Stimulated activated CD8-positive, alpha-beta memory T cell treated with anti-CD3 and anti-CD28 coated beads, Interleukin-12 subunit alpha, Interleukin-12 subunit beta, amount 100 ng/mL, for 24 hours (primary cell): ENCODE measurements around the gene SPECC1.
"Not testable (repeated sequence)": the region's sequence is repeated elsewhere in the genome, so short reads cannot be mapped to it uniquely, and the experiment has no call there.

Source experiments
- DNase-seq: peaks from one replicate; pipeline ENCODE4 v3.0.0-alpha.2; 2020; ENCODE audit errors: extremely low read depth

The SPECC1 gene

GRCh38 chr17:20010936-20011335, 1.8 kb downstream of the SPECC1 start:
- DNase-seq, result no peak

GRCh38 chr17:20012017-20012536, 2.9 kb downstream of the SPECC1 start:
- DNase-seq, result no peak

GRCh38 chr17:20016475-20016992, 7.4 kb downstream of the SPECC1 start:
- not testable (repeated sequence) for DNase-seq

- no peak for DNase-seq
Observed at GRCh38 chr17:20022701-20023100, 13.5 kb downstream of the SPECC1 start.

GRCh38 chr17:20026960-20027359, 17.8 kb downstream of the SPECC1 start:
- DNase-seq, result no peak

- no peak for DNase-seq
Observed at GRCh38 chr17:20028443-20028842, 19.3 kb downstream of the SPECC1 start.

GRCh38 chr17:20032636-20033035, 23.5 kb downstream of the SPECC1 start:
- no peak for DNase-seq

- DNase-seq, result no peak
Observed at GRCh38 chr17:20033415-20033814, 24.3 kb downstream of the SPECC1 start.

GRCh38 chr17:20035501-20035900, 26.3 kb downstream of the SPECC1 start:
- no peak for DNase-seq

GRCh38 chr17:20037286-20037685, 28.1 kb downstream of the SPECC1 start:
- not testable (repeated sequence) for DNase-seq

- DNase-seq, result no peak
Observed at GRCh38 chr17:20039037-20039436, 29.9 kb downstream of the SPECC1 start.

- no peak for DNase-seq
Observed at GRCh38 chr17:20040216-20040615, 31.1 kb downstream of the SPECC1 start.

GRCh38 chr17:20043021-20043420, 33.9 kb downstream of the SPECC1 start:
- DNase-seq, result no peak

- DNase-seq, result no peak
Observed at GRCh38 chr17:20045476-20045875, 36.3 kb downstream of the SPECC1 start.

GRCh38 chr17:20046629-20047028, 37.5 kb downstream of the SPECC1 start:
- no peak for DNase-seq

- no peak for DNase-seq
Observed at GRCh38 chr17:20051624-20052023, 42.5 kb downstream of the SPECC1 start.

- no peak for DNase-seq
Observed at GRCh38 chr17:20053361-20053964, 44.3 kb downstream of the SPECC1 start.

GRCh38 chr17:20059728-20060188, 50.6 kb downstream of the SPECC1 start:
- DNase-seq, result no peak

- DNase-seq, result no peak
Observed at GRCh38 chr17:20063665-20064648, 54.8 kb downstream of the SPECC1 start.

GRCh38 chr17:20066253-20066652, 57.1 kb downstream of the SPECC1 start:
- no peak for DNase-seq

- DNase-seq, result no peak
Observed at GRCh38 chr17:20067711-20068110, 58.6 kb downstream of the SPECC1 start.

GRCh38 chr17:20068445-20068844, 59.3 kb downstream of the SPECC1 start:
- no peak for DNase-seq
